HEK293 (cell line): ENCODE data around the gene B4GALT2.

Source experiments
- CTCF ChIA-PET: fragments of 350-600 bp; formaldehyde crosslinking; extraction: SDS; loops from one replicate; lab custom pipeline; 2021; ENCODE audit warnings: antibody characterized with exemption; lab: Yijun Ruan, JAX
- POLR2A ChIA-PET: fragments of 300-600 bp; formaldehyde crosslinking; extraction: SDS; loops from one replicate; lab custom pipeline; 2020; ENCODE audit warnings: antibody characterized with exemption, inconsistent platforms; lab: Yijun Ruan, JAX
- H3K27ac ChIP-seq: fragments of 200-500 bp; sonication (Bioruptor generic); 2 replicates; pipeline ENCODE4 v1.5.1; 2014; ENCODE audit warnings: low read depth, low read length, control low read depth, inconsistent platforms; ENCODE audit errors: extremely low read depth
- H3K36me3 ChIP-seq, 2 experiments: fragments of 200-500 bp in 1 of 2; sonication (Bioruptor generic) in 1 of 2; 1 replicate in 1 of 2; 2 replicates in 1 of 2; pipeline ENCODE4 v1.5.1; 2014 to 2017; ENCODE audit warnings: inconsistent platforms in 2 of 2, low read length in 2 of 2; ENCODE audit not compliant: control insufficient read depth in 2 of 2, insufficient read depth in 1 of 2
- H3K4me1 ChIP-seq: fragments of 200-500 bp; sonication (Bioruptor generic); 2 replicates; pipeline ENCODE4 v1.5.1; 2014; ENCODE audit warnings: mild to moderate bottlenecking, low read length, inconsistent platforms; ENCODE audit not compliant: control insufficient read depth, insufficient read depth
- H3K4me3 ChIP-seq: 2 replicates; pipeline ENCODE4 v1.5.1; 2011; ENCODE audit warnings: low read depth, mild to moderate bottlenecking, control low read depth, low read length, moderate library complexity
- H3K9me3 ChIP-seq: fragments of 200-500 bp; sonication (Bioruptor generic); 2 replicates; pipeline ENCODE4 v1.5.1; 2014; ENCODE audit warnings: low read depth, low read length, inconsistent platforms; ENCODE audit not compliant: control insufficient read depth, insufficient read depth
- BCL11B ChIP-seq: fragments of 450-650 bp; formaldehyde crosslinking; IDR thresholded peaks from 2 replicates; pipeline ENCODE4 v1.5.1; 2016; ENCODE audit warnings: low read depth, missing biosample characterization, missing genetic modification characterization
- HOXA7 ChIP-seq: sonication (generic); formaldehyde crosslinking; IDR thresholded peaks from 2 replicates; pipeline ENCODE4 v1.8.1; 2022; ENCODE audit warnings: missing genetic modification reagents, borderline replicate concordance
- HOXC10 ChIP-seq: sonication (generic); formaldehyde crosslinking; IDR thresholded peaks from 2 replicates; pipeline ENCODE4 v1.8.1; 2023; ENCODE audit warnings: mild to moderate bottlenecking, missing genetic modification reagents
- MEIS1 ChIP-seq: sonication (generic); formaldehyde crosslinking; IDR thresholded peaks from 2 replicates; pipeline ENCODE4 v1.8.1; 2022; ENCODE audit warnings: missing genetic modification reagents, mild to moderate bottlenecking, borderline replicate concordance
- TSHZ1 ChIP-seq: fragments of 450-650 bp; formaldehyde crosslinking; IDR thresholded peaks from 2 replicates; pipeline ENCODE4 v1.5.1; 2016; ENCODE audit warnings: missing biosample characterization, missing genetic modification characterization, borderline replicate concordance
- YY2 ChIP-seq: fragments of 450-650 bp; formaldehyde crosslinking; IDR thresholded peaks from 2 replicates; pipeline ENCODE4 v1.5.1; 2016; ENCODE audit warnings: missing biosample characterization, missing genetic modification characterization
- ZBTB21 ChIP-seq: fragments of 450-650 bp; formaldehyde crosslinking; IDR thresholded peaks from 2 replicates; pipeline ENCODE4 v1.5.1; 2017; ENCODE audit warnings: missing biosample characterization, missing genetic modification characterization
- ZNF169 ChIP-seq: fragments of 450-650 bp; formaldehyde crosslinking; IDR thresholded peaks from 2 replicates; pipeline ENCODE4 v1.5.1; 2016; ENCODE audit warnings: missing biosample characterization, missing genetic modification characterization
- ZNF2 ChIP-seq: fragments of 450-650 bp; formaldehyde crosslinking; IDR thresholded peaks from 2 replicates; pipeline ENCODE4 v1.5.1; 2016; ENCODE audit warnings: missing biosample characterization, missing genetic modification characterization
- ZNF202 ChIP-seq: fragments of 450-650 bp; formaldehyde crosslinking; IDR thresholded peaks from 2 replicates; pipeline ENCODE4 v1.5.1; 2016; ENCODE audit warnings: missing biosample characterization, missing genetic modification characterization, borderline replicate concordance
- ZNF211 ChIP-seq: fragments of 450-650 bp; formaldehyde crosslinking; IDR thresholded peaks from 2 replicates; pipeline ENCODE4 v1.5.1; 2016; ENCODE audit warnings: low read depth, missing biosample characterization, missing genetic modification characterization
- ZNF223 ChIP-seq: fragments of 450-650 bp; formaldehyde crosslinking; IDR thresholded peaks from 2 replicates; pipeline ENCODE4 v1.5.1; 2016; ENCODE audit warnings: missing biosample characterization, missing genetic modification characterization
- ZNF24 ChIP-seq: fragments of 450-650 bp; formaldehyde crosslinking; IDR thresholded peaks from 2 replicates; pipeline ENCODE4 v1.5.1; 2016; ENCODE audit warnings: missing biosample characterization, missing genetic modification characterization
- ZNF266 ChIP-seq: fragments of 450-650 bp; formaldehyde crosslinking; IDR thresholded peaks from 2 replicates; pipeline ENCODE4 v1.5.1; 2016; ENCODE audit warnings: missing biosample characterization, missing genetic modification characterization, low read depth
- ZNF341 ChIP-seq: fragments of 450-650 bp; formaldehyde crosslinking; IDR thresholded peaks from 2 replicates; pipeline ENCODE4; 2016; ENCODE audit warnings: low read depth, missing biosample characterization, missing genetic modification characterization
- ZNF473 ChIP-seq: fragments of 450-650 bp; formaldehyde crosslinking; IDR thresholded peaks from 2 replicates; pipeline ENCODE4 v1.5.1; 2017; ENCODE audit warnings: missing biosample characterization, missing genetic modification characterization
- ZNF488 ChIP-seq: fragments of 450-650 bp; formaldehyde crosslinking; IDR thresholded peaks from 2 replicates; pipeline ENCODE4 v1.5.1; 2016; ENCODE audit warnings: missing biosample characterization, missing genetic modification characterization
- ZNF514 ChIP-seq: fragments of 450-650 bp; formaldehyde crosslinking; IDR thresholded peaks from 2 replicates; pipeline ENCODE4 v1.5.1; 2016; ENCODE audit warnings: missing biosample characterization, missing genetic modification characterization
- ZNF558 ChIP-seq: fragments of 450-650 bp; formaldehyde crosslinking; IDR thresholded peaks from 2 replicates; pipeline ENCODE4 v1.5.1; 2016; ENCODE audit warnings: missing biosample characterization, missing genetic modification characterization
- ZNF560 ChIP-seq: fragments of 450-650 bp; formaldehyde crosslinking; IDR thresholded peaks from 2 replicates; pipeline ENCODE4 v1.5.1; 2017; ENCODE audit warnings: missing biosample characterization, missing genetic modification characterization, borderline replicate concordance
- ZNF623 ChIP-seq: fragments of 450-650 bp; formaldehyde crosslinking; IDR thresholded peaks from 2 replicates; pipeline ENCODE4 v1.5.1; 2016; ENCODE audit warnings: missing biosample characterization, missing genetic modification characterization
- ZNF658 ChIP-seq: fragments of 450-650 bp; formaldehyde crosslinking; IDR thresholded peaks from 2 replicates; pipeline ENCODE4; 2016; ENCODE audit warnings: missing biosample characterization, missing genetic modification characterization
- ZNF76 ChIP-seq: fragments of 450-650 bp; formaldehyde crosslinking; IDR thresholded peaks from 2 replicates; pipeline ENCODE4; 2016; ENCODE audit warnings: low read depth, missing biosample characterization, missing genetic modification characterization, borderline replicate concordance
- TF ChIP-seq, protein P1 (sequence below): fragments of 450-650 bp; formaldehyde crosslinking; IDR thresholded peaks from 2 replicates; pipeline ENCODE4 v1.5.1; 2016; ENCODE audit warnings: missing biosample characterization, missing genetic modification characterization

Gene B4GALT2

GRCh38 chr1:44010935-44011471 is 32.0 kb downstream of the B4GALT2 start:
- ChIA-PET CTCF (interaction anchor here (0.5 to 2.4 kb wide), 4 partner anchors 25 to 358 kb away, joined by 3 to 17 read pairs (median 4); no protein-coding TSS in a partner anchor), POLR2A (interaction anchor here (0.7 kb wide), 1 partner anchor 26 kb away, joined by 3 read pairs; no protein-coding TSS in a partner anchor)
- Histone ChIP-seq H3K36me3 (no peaks in the 10 kb centered on the region), H3K9me3 (no peaks in the 10 kb centered on the region), H3K27ac (no peak overlapping the region), H3K4me1 (no peaks in the 10 kb centered on the region), H3K4me3 (no peak overlapping the region)
- no peak for TF ChIP-seq ZNF514
- no peak for TF ChIP-seq ZBTB21 (tag by site-specific recombination)

DNA sequence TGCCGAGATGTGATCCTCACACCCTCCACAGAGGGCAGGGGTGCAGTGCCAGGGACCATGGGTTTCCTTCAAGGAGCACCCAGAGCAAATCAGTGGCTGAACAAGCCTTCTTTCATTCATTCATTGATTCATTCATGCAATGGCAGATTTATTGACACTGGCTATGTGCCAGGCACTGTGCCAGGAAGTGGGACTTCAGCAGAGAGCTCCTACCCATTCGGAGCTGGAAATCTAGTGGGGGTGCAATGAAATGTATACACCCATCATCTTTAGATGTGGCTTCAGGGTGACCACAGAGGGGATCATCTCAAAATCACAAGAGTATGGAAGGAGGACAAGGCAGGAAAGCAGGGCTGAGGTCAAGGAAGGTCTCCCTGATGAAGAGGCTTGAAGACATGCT is 33.4 kb downstream of the B4GALT2 start:
- H3K9me3 ChIP-seq, result no peaks in the 10 kb centered on the region
- POLR2A ChIA-PET, result no interaction called here
- H3K36me3 ChIP-seq, result no peaks in the 10 kb centered on the region
- H3K4me1 ChIP-seq, result no peaks in the 10 kb centered on the region
- CTCF ChIA-PET, result interaction anchor here (2.9 to 3.4 kb wide), 2 partner anchors 24 to 35 kb away, joined by 7 to 20 read pairs; no protein-coding TSS in a partner anchor
- TF ChIP-seq ZNF560 (tag by site-specific recombination) (no peak), YY2 (tag by site-specific recombination) (no peak), ZNF211 (tag by site-specific recombination) (no peak), ZNF24 (tag by site-specific recombination) (peak; percentile 34; the same call in 1 of the 2 replicates)
- H3K4me3 ChIP-seq, result no peak overlapping the region
- no peak overlapping the region for H3K27ac ChIP-seq

- Histone ChIP-seq H3K36me3 (no peaks in the 10 kb centered on the region), H3K4me3 (no peak overlapping the region), H3K9me3 (no peaks in the 10 kb centered on the region), H3K4me1 (no peaks in the 10 kb centered on the region), H3K27ac (no peak overlapping the region)
- TF ChIP-seq TSHZ1 (tag by site-specific recombination) (no peak), ZNF2 (tag by site-specific recombination) (no peak), ZNF473 (tag by site-specific recombination) (no peak), MEIS1 (CRISPR knock-in tag) (no peak), ZNF266 (tag by site-specific recombination) (no peak), ZNF558 (tag by site-specific recombination) (no peak), ZNF488 (tag by site-specific recombination) (no peak), ZNF658 (tag by site-specific recombination) (no peak), ZNF169 (no peak), ZNF76 (tag by site-specific recombination) (no peak), HOXA7 (CRISPR knock-in tag) (no peak), ZNF202 (tag by site-specific recombination) (no peak), HOXC10 (CRISPR knock-in tag) (no peak), ZNF341 (tag by site-specific recombination) (no peak), ZNF623 (tag by site-specific recombination) (no peak), ZNF223 (tag by site-specific recombination) (no peak), BCL11B (tag by site-specific recombination) (no peak)
- TF ChIP-seq, protein P1, sequence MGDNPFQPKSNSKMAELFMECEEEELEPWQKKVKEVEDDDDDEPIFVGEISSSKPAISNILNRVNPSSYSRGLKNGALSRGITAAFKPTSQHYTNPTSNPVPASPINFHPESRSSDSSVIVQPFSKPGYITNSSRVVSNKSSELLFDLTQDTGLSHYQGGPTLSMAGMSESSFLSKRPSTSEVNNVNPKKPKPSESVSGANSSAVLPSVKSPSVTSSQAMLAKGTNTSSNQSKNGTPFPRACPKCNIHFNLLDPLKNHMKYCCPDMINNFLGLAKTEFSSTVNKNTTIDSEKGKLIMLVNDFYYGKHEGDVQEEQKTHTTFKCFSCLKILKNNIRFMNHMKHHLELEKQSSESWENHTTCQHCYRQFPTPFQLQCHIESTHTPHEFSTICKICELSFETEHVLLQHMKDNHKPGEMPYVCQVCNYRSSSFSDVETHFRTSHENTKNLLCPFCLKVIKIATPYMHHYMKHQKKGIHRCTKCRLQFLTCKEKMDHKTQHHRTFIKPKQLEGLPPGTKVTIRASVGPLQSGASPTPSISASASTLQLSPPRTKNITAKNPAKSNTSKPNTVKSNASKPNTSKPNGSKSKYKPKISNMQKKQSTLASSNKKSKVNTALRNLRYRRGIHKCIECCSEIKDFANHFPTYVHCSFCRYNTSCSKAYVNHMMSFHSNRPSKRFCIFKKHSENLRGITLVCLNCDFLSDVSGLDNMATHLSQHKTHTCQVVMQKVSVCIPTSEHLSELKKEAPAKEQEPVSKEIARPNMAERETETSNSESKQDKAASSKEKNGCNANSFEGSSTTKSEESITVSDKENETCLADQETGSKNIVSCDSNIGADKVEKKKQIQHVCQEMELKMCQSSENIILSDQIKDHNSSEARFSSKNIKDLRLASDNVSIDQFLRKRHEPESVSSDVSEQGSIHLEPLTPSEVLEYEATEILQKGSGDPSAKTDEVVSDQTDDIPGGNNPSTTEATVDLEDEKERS (tag by site-specific recombination), result no peak
- POLR2A ChIA-PET, result interaction anchor here (1.6 kb wide), 1 partner anchor 23 kb away, joined by 4 read pairs; no protein-coding TSS in a partner anchor
- CTCF ChIA-PET, result interaction anchor here (0.6 to 3.4 kb wide), 4 partner anchors 8 to 78 kb away, joined by 4 to 20 read pairs (median 6); no protein-coding TSS in a partner anchor
Observed at GRCh38 chr1:44012941-44013609, 34.1 kb downstream of the B4GALT2 start.
